NCI-H128 (cell line): ENCODE data around the gene F5.
A peak's percentile ranks its signal among the peaks of the same experiment; 100 is the strongest.

ENCODE experiments used
- DNase-seq: peaks from one replicate; lab custom pipeline; 2025; ENCODE audit not compliant: unreplicated experiment; lab: John Stamatoyannopoulos, UW

Gene F5

GRCh38 chr1:169588785-169589485 is 2.7 kb upstream of the F5 start:
- DNase-seq = no peak

- DNase-seq = no peak
Measured at GRCh38 chr1:169588112-169588511, 1.8 kb upstream of the F5 start.

GRCh38 chr1:169586067-169586394 is 250 bp downstream of the F5 start:
- no peak for DNase-seq

- no peak for DNase-seq
Measured at GRCh38 chr1:169585181-169585580, 1.1 kb downstream of the F5 start.

- DNase-seq = no peak
Measured at GRCh38 chr1:169584483-169585144, 1.7 kb downstream of the F5 start.

- no peak for DNase-seq
Measured at GRCh38 chr1:169577981-169578738, 8.1 kb downstream of the F5 start.

- DNase-seq = no peak
Measured at GRCh38 chr1:169576935-169577331, 9.3 kb downstream of the F5 start.

- no peak for DNase-seq
Measured at GRCh38 chr1:169576241-169576934, 9.9 kb downstream of the F5 start.

- DNase-seq = no peak
Measured at GRCh38 chr1:169574336-169574735, 11.9 kb downstream of the F5 start.

- DNase-seq = no peak
Measured at GRCh38 chr1:169572187-169572586, 14.1 kb downstream of the F5 start.

GRCh38 chr1:169571450-169571849 is 14.8 kb downstream of the F5 start:
- DNase-seq = no peak

- no peak for DNase-seq
Measured at GRCh38 chr1:169570172-169570574, 16.1 kb downstream of the F5 start.

- DNase-seq = no peak
Measured at GRCh38 chr1:169568497-169568896, 17.8 kb downstream of the F5 start.

GRCh38 chr1:169565335-169566271 is 20.7 kb downstream of the F5 start:
- DNase-seq = no peak

- DNase-seq = no peak
Measured at GRCh38 chr1:169563650-169564049, 22.6 kb downstream of the F5 start.

GRCh38 chr1:169563019-169563615 is 23.2 kb downstream of the F5 start:
- DNase-seq = no peak

- DNase-seq = no peak
Measured at GRCh38 chr1:169561692-169562091, 24.6 kb downstream of the F5 start.

GRCh38 chr1:169557131-169557530 is 29.1 kb downstream of the F5 start:
- DNase-seq = no peak

- peak; percentile 9 for DNase-seq
Measured at GRCh38 chr1:169550294-169550693, 36.0 kb downstream of the F5 start.

GRCh38 chr1:169548282-169548681 is 38.0 kb downstream of the F5 start:
- no peak for DNase-seq
